HuH-7.5 (cell line): ENCODE data around the gene ZNF25.
"Not testable (repeated sequence)": the region's sequence is repeated elsewhere in the genome, so short reads cannot be mapped to it uniquely, and the experiment has no call there.

Source experiments
- DNase-seq: peaks from one replicate; pipeline ENCODE4 v3.0.0; 2011; ENCODE audit warnings: low spot score

The ZNF25 gene

GRCh38 chr10:37947526-37947925 lies 28.9 kb downstream of the ZNF25 start:
- no peak for DNase-seq

GRCh38 chr10:37937864-37938263 lies 38.6 kb downstream of the ZNF25 start:
- DNase-seq, result no peak

- no peak for DNase-seq
These were observed 41.7 kb downstream of the ZNF25 start for GRCh38 chr10:37934791-37935190.

GRCh38 chr10:37930423-37930822 lies 46.0 kb downstream of the ZNF25 start:
- DNase-seq, result no peak

- DNase-seq, result not testable (repeated sequence)
These were observed 68.3 kb downstream of the ZNF25 start for GRCh38 chr10:37908165-37908564.

GRCh38 chr10:37906382-37906781 lies 70.1 kb downstream of the ZNF25 start:
- no peak for DNase-seq
